Measurements from ENCODE around the gene ANXA5. TPM values are rescaled to one million over a fixed set of nuclear protein-coding genes. Genes with fewer than 3 reads are reported as not detected.

ANXA5 gene
- polyA plus RNA-seq, 1 experiment: 591 TPM

GRCh38 chr4:121693450-121693849, 3.3 kb downstream of the ANXA5 start:
- H3K4me3 ChIP-seq (ENCODE audit: low read depth, low read length): peak overlapping the region; percentile 10; the same call in 1 of the 2 replicates
- peaks cover 3% of the 10 kb centered on the region; the same call in 1 of the 2 replicates for H3K36me3 ChIP-seq (ENCODE audit: control insufficient read depth, insufficient read depth, low read length)
- POLR2A ChIA-PET: no interaction called here
- no peak for TF ChIP-seq CTCF (IDR thresholded peaks at IDR 0.05; ENCODE audit: insufficient read depth, low read depth, low read length)
- no peak for DNase-seq (ENCODE audit: low read depth)
- CTCF ChIA-PET: interaction anchor here (1.0 to 1.4 kb wide), 3 partner anchors 11 to 43 kb away, joined by 3 to 4 read pairs (median 4); no protein-coding TSS in a partner anchor
- H3K27me3 ChIP-seq (ENCODE audit: control insufficient read depth, insufficient read depth, low read length): no peaks in the 10 kb centered on the region

GRCh38 chr4:121692261-121692660, 4.5 kb downstream of the ANXA5 start:
- ChIA-PET CTCF (no interaction called here), POLR2A (no interaction called here)
- H3K27me3 ChIP-seq (ENCODE audit: control insufficient read depth, insufficient read depth, low read length): no peaks in the 10 kb centered on the region
- TF ChIP-seq CTCF (IDR thresholded peaks at IDR 0.05; ENCODE audit: insufficient read depth, low read depth, low read length): no peak
- H3K36me3 ChIP-seq (ENCODE audit: control insufficient read depth, insufficient read depth, low read length): peaks cover 3% of the 10 kb centered on the region; the same call in 1 of the 2 replicates
- H3K4me3 ChIP-seq (ENCODE audit: low read depth, low read length): no peak overlapping the region
- no peak for DNase-seq (ENCODE audit: low read depth)

GRCh38 chr4:121690001-121690400, 6.8 kb downstream of the ANXA5 start:
- POLR2A ChIA-PET: no interaction called here
- no peak for TF ChIP-seq CTCF (IDR thresholded peaks at IDR 0.05; ENCODE audit: insufficient read depth, low read depth, low read length)
- no peak for DNase-seq (ENCODE audit: low read depth)
- Histone ChIP-seq H3K36me3 (ENCODE audit: control insufficient read depth, insufficient read depth, low read length) (peaks cover 8% of the 10 kb centered on the region), H3K27me3 (ENCODE audit: control insufficient read depth, insufficient read depth, low read length) (no peaks in the 10 kb centered on the region), H3K4me3 (ENCODE audit: low read depth, low read length) (no peak overlapping the region)
- CTCF ChIA-PET: no interaction called here

- POLR2A ChIA-PET: no interaction called here
- DNase-seq (ENCODE audit: low read depth): no peak
- H3K36me3 ChIP-seq (ENCODE audit: control insufficient read depth, insufficient read depth, low read length): peaks cover 12% of the 10 kb centered on the region
- CTCF ChIA-PET: no interaction called here
- no peak overlapping the region for H3K4me3 ChIP-seq (ENCODE audit: low read depth, low read length)
- no peaks in the 10 kb centered on the region for H3K27me3 ChIP-seq (ENCODE audit: control insufficient read depth, insufficient read depth, low read length)
- TF ChIP-seq CTCF (IDR thresholded peaks at IDR 0.05; ENCODE audit: insufficient read depth, low read depth, low read length): no peak
Observed at GRCh38 chr4:121688701-121689100, 8.1 kb downstream of the ANXA5 start.

- POLR2A ChIA-PET: no interaction called here
- H3K27me3 ChIP-seq (ENCODE audit: control insufficient read depth, insufficient read depth, low read length): no peaks in the 10 kb centered on the region
- no peak for DNase-seq (ENCODE audit: low read depth)
- no peak for TF ChIP-seq CTCF (IDR thresholded peaks at IDR 0.05; ENCODE audit: insufficient read depth, low read depth, low read length)
- CTCF ChIA-PET: interaction anchor here (1.5 kb wide), 1 partner anchor 7 kb away, joined by 4 read pairs; no protein-coding TSS in a partner anchor
- peaks cover 12% of the 10 kb centered on the region for H3K36me3 ChIP-seq (ENCODE audit: control insufficient read depth, insufficient read depth, low read length)
- H3K4me3 ChIP-seq (ENCODE audit: low read depth, low read length): no peak overlapping the region
Observed at GRCh38 chr4:121688261-121688660, 8.5 kb downstream of the ANXA5 start.

Data from BJ (cell line).